H1 (cell line): Measurements from ENCODE around the gene SYT13. TPM values are rescaled to one million over a fixed set of nuclear protein-coding genes. Genes with fewer than 3 reads are reported as not detected.

Source experiments
- CTCF ChIA-PET: fragments of 300-600 bp; sonication (Branson Sonifier 250); formaldehyde crosslinking; loops from one replicate; lab custom pipeline; 2021; ENCODE audit not compliant: partially characterized antibody; lab: Charles Lee
- POLR2A ChIA-PET: fragments of 300-600 bp; sonication (Branson Sonifier 250); formaldehyde crosslinking; loops from one replicate; lab custom pipeline; 2021; ENCODE audit warnings: inconsistent platforms; ENCODE audit not compliant: partially characterized antibody; lab: Charles Lee
- DNase-seq, 2 experiments: peaks; one replicate each; pipeline versions ENCODE4 v3.0.0 to v3.0.0-alpha.2; 2010 to 2022; ENCODE audit warnings: low spot score in 2 of 2, low read depth in 1 of 2, mixed read lengths in 1 of 2
- FAIRE-seq: peaks from 2 replicates; lab custom pipeline; 2011; peaks lifted over from hg19 to GRCh38; lab: Jason Lieb, UNC
- H2AFZ ChIP-seq: 2 replicates; pipeline ENCODE4 v1.8.1; 2012; ENCODE audit warnings: low read length, inconsistent platforms
- H2AK5ac ChIP-seq: 2 replicates; pipeline ENCODE4 v1.6.1; 2013; ENCODE audit warnings: low read depth, low read length
- H2BK120ac ChIP-seq: replicated peaks from 2 replicates; pipeline ENCODE3; 2013; ENCODE audit warnings: low read depth, low read length, inconsistent platforms
- H2BK12ac ChIP-seq: 2 replicates; pipeline ENCODE4 v1.6.1; 2013; ENCODE audit warnings: low read depth, low read length
- H2BK15ac ChIP-seq: 2 replicates; pipeline ENCODE4 v1.6.1; 2013; ENCODE audit warnings: low read length
- H2BK20ac ChIP-seq: 2 replicates; pipeline ENCODE4 v1.6.1; 2013; ENCODE audit warnings: low read length
- H2BK5ac ChIP-seq: 2 replicates; pipeline ENCODE4 v1.6.1; 2013; ENCODE audit warnings: low read depth, low read length
- H3K14ac ChIP-seq: 2 replicates; pipeline ENCODE4 v1.6.1; 2013; ENCODE audit warnings: inconsistent platforms; ENCODE audit not compliant: insufficient read length
- H3K18ac ChIP-seq: 2 replicates; pipeline ENCODE4 v1.6.1; 2013; ENCODE audit warnings: low read length; ENCODE audit errors: extremely low read depth
- H3K23ac ChIP-seq: 2 replicates; pipeline ENCODE4 v1.6.1; 2013; ENCODE audit warnings: inconsistent platforms; ENCODE audit not compliant: insufficient read length
- H3K23me2 ChIP-seq: 2 replicates; pipeline ENCODE4 v1.6.1; 2013; ENCODE audit warnings: low read depth, low read length
- H3K27ac ChIP-seq: 2 replicates; pipeline ENCODE4 v1.6.1; 2011; ENCODE audit warnings: low read depth, low read length, inconsistent platforms
- H3K27me3 ChIP-seq, 4 experiments: replicated peaks in 1 of 4; 1 replicate in 1 of 4; 2 replicates in 3 of 4; pipeline versions ENCODE4 v1.6.1 to v1.8.1; 2011 to 2013; ENCODE audit warnings: low read length in 3 of 4, mild to moderate bottlenecking in 3 of 4, inconsistent platforms in 2 of 4, mixed read lengths in 2 of 4, moderate library complexity in 1 of 4; ENCODE audit not compliant: control insufficient read depth in 3 of 4, insufficient read depth in 3 of 4; ENCODE audit errors: extremely low read depth in 1 of 4
- H3K36me3 ChIP-seq, 4 experiments: 2 replicates each; pipeline versions ENCODE4 v1.6.1 to v1.8.1; 2011 to 2013; ENCODE audit warnings: mild to moderate bottlenecking in 4 of 4, low read length in 3 of 4, moderate library complexity in 2 of 4, control low read depth in 1 of 4, inconsistent platforms in 1 of 4; ENCODE audit not compliant: insufficient read depth in 4 of 4, control insufficient read depth in 2 of 4
- H3K4ac ChIP-seq: replicated peaks from 2 replicates; pipeline ENCODE3; 2013; ENCODE audit warnings: low read length, low read depth, mixed read lengths, inconsistent platforms; ENCODE audit not compliant: insufficient read length
- H3K4me1 ChIP-seq, 4 experiments: replicated peaks in 1 of 4; 1 replicate in 1 of 4; 2 replicates in 3 of 4; pipeline versions ENCODE4 v1.6.1 to v1.8.1; 2011 to 2013; ENCODE audit warnings: low read length in 3 of 4, inconsistent platforms in 2 of 4, mixed read lengths in 1 of 4; ENCODE audit not compliant: insufficient read depth in 4 of 4, control insufficient read depth in 3 of 4
- H3K4me2 ChIP-seq, 2 experiments: 2 replicates each; pipeline versions ENCODE4 v1.6.1 to v1.8.1; 2011 to 2013; ENCODE audit warnings: low read depth in 2 of 2, low read length in 2 of 2, control low read depth in 1 of 2, inconsistent platforms in 1 of 2, mild to moderate bottlenecking in 1 of 2; ENCODE audit not compliant: insufficient read depth in 1 of 2
- H3K4me3 ChIP-seq, 4 experiments: fragments of 200-600, 300-600 bp in 1 of 4; sonication (generic), shearing (Covaris generic), sonication (Bioruptor Twin) in 1 of 4; 2 replicates each; pipeline versions ENCODE4 v1.5.1 to v1.8.1; 2011 to 2016; ENCODE audit warnings: low read length in 4 of 4, low read depth in 3 of 4, control low read depth in 2 of 4, inconsistent platforms in 2 of 4, mild to moderate bottlenecking in 2 of 4, mixed read lengths in 1 of 4, moderate library complexity in 1 of 4; ENCODE audit not compliant: insufficient read depth in 2 of 4; ENCODE audit errors: extremely low read depth in 1 of 4
- H3K56ac ChIP-seq: replicated peaks from 2 replicates; pipeline ENCODE3; 2013; ENCODE audit warnings: low read depth, mild to moderate bottlenecking, mixed read lengths, low read length, inconsistent platforms; ENCODE audit not compliant: insufficient read length
- H3K79me1 ChIP-seq: 2 replicates; pipeline ENCODE4 v1.6.1; 2013; ENCODE audit warnings: low read depth, low read length, control low read depth
- H3K79me2 ChIP-seq, 2 experiments: 2 replicates each; pipeline versions ENCODE4 v1.6.1 to v1.8.1; 2012 to 2013; ENCODE audit warnings: low read length in 2 of 2, mild to moderate bottlenecking in 2 of 2, inconsistent platforms in 1 of 2; ENCODE audit not compliant: insufficient read depth in 2 of 2, control insufficient read depth in 1 of 2
- H3K9ac ChIP-seq, 4 experiments: replicated peaks in 1 of 4; 1 replicate in 1 of 4; 2 replicates in 3 of 4; pipeline versions ENCODE4 v1.6.1 to v1.8.1; 2011 to 2013; ENCODE audit warnings: low read depth in 3 of 4, low read length in 3 of 4, control low read depth in 2 of 4, mild to moderate bottlenecking in 2 of 4, moderate library complexity in 2 of 4, inconsistent platforms in 1 of 4; ENCODE audit errors: extremely low read depth in 1 of 4
- H3K9me3 ChIP-seq, 2 experiments: 2 replicates each; pipeline versions ENCODE4 v1.6.1 to v1.8.1; 2012 to 2013; ENCODE audit warnings: mild to moderate bottlenecking in 2 of 2, moderate library complexity in 2 of 2, control low read depth in 1 of 2, inconsistent platforms in 1 of 2, low read depth in 1 of 2, low read length in 1 of 2, mixed read lengths in 1 of 2; ENCODE audit not compliant: insufficient read depth in 2 of 2
- H4K20me1 ChIP-seq, 2 experiments: replicated peaks in 1 of 2; 2 replicates each; pipeline versions ENCODE3 to v1.8.1; 2011 to 2013; ENCODE audit warnings: inconsistent platforms in 2 of 2, low read length in 2 of 2, mild to moderate bottlenecking in 1 of 2; ENCODE audit not compliant: insufficient read depth in 2 of 2, control insufficient read depth in 1 of 2
- H4K5ac ChIP-seq: 2 replicates; pipeline ENCODE4 v1.6.1; 2013; ENCODE audit warnings: low read length, low read depth, mixed read lengths, inconsistent platforms; ENCODE audit not compliant: insufficient read length
- H4K8ac ChIP-seq: 2 replicates; pipeline ENCODE4 v1.8.0; 2013; ENCODE audit warnings: mild to moderate bottlenecking, moderate library complexity, low read length, inconsistent platforms; ENCODE audit not compliant: insufficient read depth; ENCODE audit errors: extremely low read depth
- H4K91ac ChIP-seq: replicated peaks from 2 replicates; pipeline ENCODE3; 2013; ENCODE audit warnings: low read length, mixed read lengths, inconsistent platforms; ENCODE audit not compliant: insufficient read length
- EGR1 ChIP-seq: IDR thresholded peaks from 2 replicates; pipeline ENCODE4 v1.6.1; 2011; ENCODE audit warnings: low read depth, low read length, borderline replicate concordance
- EP300 ChIP-seq, 2 experiments: IDR thresholded peaks; 1 replicate in 1 of 2; 2 replicates in 1 of 2; pipeline ENCODE4 v1.6.1; 2011 to 2012; ENCODE audit warnings: low read depth in 2 of 2, low read length in 2 of 2, mild to moderate bottlenecking in 2 of 2, borderline replicate concordance in 1 of 2, inconsistent platforms in 1 of 2, moderate library complexity in 1 of 2
- EZH2 ChIP-seq: fragments of 200-600 bp; sonication (generic); IDR thresholded peaks from 2 replicates; pipeline ENCODE4 v1.7.1; 2012; ENCODE audit warnings: low read depth, mild to moderate bottlenecking, moderate library complexity, low read length, inconsistent platforms; ENCODE audit not compliant: severe bottlenecking
- HDAC6 ChIP-seq: IDR thresholded peaks from one replicate; pipeline ENCODE4 v1.7.1; 2012; ENCODE audit warnings: low read depth, mild to moderate bottlenecking, inconsistent platforms, low read length, moderate library complexity
- KDM1A ChIP-seq: fragments of 200-600, 300-600 bp; sonication (generic); IDR thresholded peaks from 2 replicates; pipeline ENCODE4 v1.7.1; 2016; ENCODE audit warnings: mild to moderate bottlenecking, low read length, borderline replicate concordance
- KDM4A ChIP-seq: IDR thresholded peaks from one replicate; pipeline ENCODE4 v1.7.1; 2012; ENCODE audit warnings: low read depth, mild to moderate bottlenecking, moderate library complexity, low read length, inconsistent platforms; ENCODE audit not compliant: severe bottlenecking
- KDM5A ChIP-seq: fragments of 200-600 bp; IDR thresholded peaks from 2 replicates; pipeline ENCODE4 v1.7.1; 2012; ENCODE audit warnings: mild to moderate bottlenecking, low read length, inconsistent platforms, mixed read lengths
- NRF1 ChIP-seq: IDR thresholded peaks from 2 replicates; pipeline ENCODE4 v1.6.1; 2011; ENCODE audit warnings: mild to moderate bottlenecking, low read depth, low read length, improper control_type of control experiment
- POLR2A ChIP-seq, 2 experiments: IDR thresholded peaks; 1 replicate in 1 of 2; 2 replicates in 1 of 2; pipeline ENCODE4 v1.6.1; 2011; ENCODE audit warnings: low read depth in 2 of 2, low read length in 2 of 2, mild to moderate bottlenecking in 2 of 2; ENCODE audit errors: control extremely low read depth in 1 of 2
- RXRA ChIP-seq: IDR thresholded peaks from 2 replicates; pipeline ENCODE4 v1.6.1; 2011; ENCODE audit warnings: low read depth, mild to moderate bottlenecking, low read length, moderate library complexity; ENCODE audit not compliant: insufficient read depth
- SIN3A ChIP-seq, 2 experiments: IDR thresholded peaks in 1 of 2; conservative IDR thresholded peaks in 1 of 2; 2 replicates each; pipeline ENCODE4 v1.6.1; 2011 to 2012; ENCODE audit warnings: low read length in 2 of 2, improper control_type of control experiment in 1 of 2, low read depth in 1 of 2, mild to moderate bottlenecking in 1 of 2
- SP1 ChIP-seq: IDR thresholded peaks from 2 replicates; pipeline ENCODE4 v1.6.1; 2011; ENCODE audit warnings: low read depth, low read length
- SRF ChIP-seq: IDR thresholded peaks from 2 replicates; pipeline ENCODE4 v1.6.1; 2011; ENCODE audit warnings: mild to moderate bottlenecking, low read depth, low read length, moderate library complexity
- WGBS, 2 experiments: shearing (Covaris generic) in 1 of 2; methylation state at CpG; one replicate each; pipeline versions ENCODE4 v1.1.6 to v1.1.7; 2013 to 2015; ENCODE audit warnings: low lambda C conversion rate in 2 of 2, mixed read lengths in 2 of 2, inconsistent platforms in 1 of 2, low coverage in 1 of 2, missing lambda C conversion rate in 1 of 2; ENCODE audit not compliant: insufficient replicate concordance in 2 of 2, insufficient coverage in 1 of 2, insufficient read length in 1 of 2; ENCODE audit errors: extremely low coverage in 1 of 2, missing lambda C conversion rate in 1 of 2; 5-methylcytosine and 5-hydroxymethylcytosine counted together
- polyA plus RNA-seq, 7 experiments: library from polyadenylated mRNA; depleted of rRNA in 3 of 7; stranded (reverse) in 5 of 7; unstranded in 2 of 7; fragments of >200 nt in 5 of 7; fragments of 200-250 nt in 2 of 7; gene quantifications; 1 replicate in 5 of 7; 2 replicates in 1 of 7; 4 replicates in 1 of 7; pipeline versions ENCODE4 v1.2.1 to v1.2.3, GENCODE V29; 2011 to 2013; ENCODE audit warnings: missing spikeins in 2 of 7, mixed read lengths in 2 of 7
- total RNA-seq: library from RNA; stranded (reverse); fragmentation: NEBNext Ultra II Directional; extraction: Animal tissue kit (Norgen Biotek cat#: 25700); gene quantifications from 2 replicates; pipeline ENCODE4 v1.2.1, GENCODE V29; 2021

Gene SYT13
- total and polyA plus RNA-seq, 2 of the 8 experiments (the other 6 are each of a cell fraction or from before 2014, with no cell fraction given) = 4.8 to 13.2 TPM

DNA sequence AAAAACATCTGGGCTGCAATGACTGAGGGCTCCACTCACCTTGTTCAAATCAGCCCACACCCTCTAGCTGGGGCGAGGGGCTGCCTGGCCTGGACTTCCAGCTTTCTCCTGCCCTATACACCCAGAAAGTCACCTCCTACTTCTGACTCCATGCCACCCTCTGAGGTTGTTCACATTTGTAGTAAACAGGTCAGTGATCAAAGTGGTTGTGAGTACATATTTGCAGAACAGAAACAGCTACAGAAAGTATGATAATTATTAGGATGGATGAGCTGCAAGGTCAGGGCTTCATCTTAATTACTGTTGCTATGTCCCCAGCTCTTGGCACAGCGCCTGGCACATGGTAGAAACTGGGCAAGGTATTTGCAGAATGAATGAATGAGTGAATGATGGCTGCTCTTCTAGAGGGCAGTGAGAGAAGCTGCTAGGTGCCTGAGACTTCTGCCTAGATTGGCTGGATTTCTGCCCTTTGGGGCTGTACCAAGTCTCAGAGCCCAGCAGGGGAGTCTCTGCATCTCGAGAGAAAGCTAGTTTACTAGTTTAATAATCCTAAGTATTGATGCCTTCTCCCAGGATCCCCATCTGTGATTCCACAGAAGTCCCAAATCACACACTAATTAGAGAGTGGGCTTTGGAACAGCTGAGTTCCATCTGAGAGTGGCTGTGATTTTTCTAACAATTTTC is 36.0 kb downstream of the SYT13 start:
- Histone ChIP-seq H4K8ac (no peak overlapping the region), H3K4me3 (no peak overlapping the region), H2BK12ac (no peak overlapping the region), H2AK5ac (no peak overlapping the region), H3K4me2 (no peak overlapping the region), H3K9me3 (no peaks in the 10 kb centered on the region), H3K23me2 (no peaks in the 10 kb centered on the region), H2AFZ (no peak overlapping the region), H2BK5ac (no peak overlapping the region), H2BK20ac (no peak overlapping the region), H3K27ac (no peak overlapping the region), H3K36me3 (no peaks in the 10 kb centered on the region), H3K18ac (no peak overlapping the region), H3K79me2 (no peaks in the 10 kb centered on the region), H3K4me1 (no peaks in the 10 kb centered on the region; a peak in 1 of 7 replicates), H3K14ac (no peak overlapping the region), H3K79me1 (no peaks in the 10 kb centered on the region), H3K56ac (no peak overlapping the region), H2BK120ac (no peak overlapping the region), H4K20me1 (no peaks in the 10 kb centered on the region), H3K4ac (no peak overlapping the region), H3K27me3 (no peaks in the 10 kb centered on the region), H2BK15ac (no peak overlapping the region), H4K5ac (no peak overlapping the region), H4K91ac (no peak overlapping the region), H3K23ac (no peak overlapping the region), H3K9ac (no peak overlapping the region)
- TF ChIP-seq SIN3A (conservative IDR thresholded peaks at IDR 0.05 in 1 of 2, IDR thresholded peaks at IDR 0.05 in 1 of 2; ENCODE audit: low read depth in 1 of 2, low read length in 2 of 2) = no peak
- TF ChIP-seq KDM4A = no peak
- TF ChIP-seq NRF1 = no peak
- TF ChIP-seq RXRA = no peak
- no peak for TF ChIP-seq POLR2A (IDR thresholded peaks at IDR 0.05; ENCODE audit: control extremely low read depth in 1 of 2, low read depth in 2 of 2, low read length in 2 of 2)
- TF ChIP-seq KDM5A = no peak
- no peak for TF ChIP-seq EZH2
- TF ChIP-seq KDM1A = no peak
- no peak for TF ChIP-seq SRF
- no peak for TF ChIP-seq EGR1
- no peak for TF ChIP-seq SP1
- no peak for TF ChIP-seq EP300 (IDR thresholded peaks at IDR 0.05; ENCODE audit: borderline replicate concordance in 1 of 2, low read depth in 2 of 2, low read length in 2 of 2)
- no peak for TF ChIP-seq HDAC6
- ChIA-PET CTCF (interaction anchor here (0.6 to 5.5 kb wide), 16 partner anchors 10 to 314 kb away, joined by 3 to 64 read pairs (median 4); no protein-coding TSS in a partner anchor), POLR2A (no interaction called here)
- no peak for FAIRE-seq
- 82% methylated on average over 3 of the region's 3 CpGs; no CpG with 5 or more reads in 1 of the 2 experiments for WGBS, 2 experiments
- DNase-seq = no peak
